Measurements from ENCODE around the gene SLC25A30. TPM values are rescaled to one million over a fixed set of nuclear protein-coding genes. Genes with fewer than 3 reads are reported as not detected.
"Not testable (repeated sequence)": the region's sequence is repeated elsewhere in the genome, so short reads cannot be mapped to it uniquely, and the experiment has no call there.

Gene SLC25A30
- total RNA-seq, 2 experiments from 2014 or later = 17.5 to 17.6 TPM

GRCh38 chr13:45401314-45401713 lies 16.9 kb downstream of the SLC25A30 start:
- Mint-ChIP-seq H3K27ac (peak overlapping the region; percentile 72), H3K36me3 (ENCODE audit: low read depth) (peaks cover 58% of the 10 kb centered on the region), H3K4me3 (no peak overlapping the region), H3K9me3 (peaks cover 4% of the 10 kb centered on the region), H3K4me1 (peaks cover 47% of the 10 kb centered on the region), H3K27me3 (no peaks in the 10 kb centered on the region)
- no peak for DNase-seq
- CTCF ChIA-PET = no interaction called here
- POLR2A ChIA-PET = interaction anchor here (3.0 to 6.9 kb wide), 2 partner anchors 16 to 61 kb away, joined by 24 to 70 read pairs; partner anchors contain the start of genes SLC25A30 and TPT1

- ChIA-PET POLR2A (interaction anchor here (0.9 to 6.9 kb wide), 5 partner anchors 13 to 66 kb away, joined by 4 to 70 read pairs (median 7); partner anchors contain the start of genes COG3, SLC25A30 and TPT1), CTCF (interaction anchor here (0.8 to 2.4 kb wide), 7 partner anchors 9 to 352 kb away, joined by 3 to 14 read pairs (median 6); partner anchors contain the start of gene SLC25A30)
These were observed 19.3 kb downstream of the SLC25A30 start for GRCh38 chr13:45398877-45399276.

GRCh38 chr13:45396533-45397095 lies 21.6 kb downstream of the SLC25A30 start:
- H3K9me3 Mint-ChIP-seq = peaks cover 4% of the 10 kb centered on the region
- peak overlapping the region; percentile 89 for H3K27ac Mint-ChIP-seq
- H3K36me3 Mint-ChIP-seq (ENCODE audit: low read depth) = peaks cover 56% of the 10 kb centered on the region
- ChIA-PET CTCF (interaction anchor here (0.8 to 7.7 kb wide), 4 partner anchors 9 to 27 kb away, joined by 3 to 78 read pairs (median 5); no protein-coding TSS in a partner anchor), POLR2A (interaction anchor here (1.0 to 6.9 kb wide), 8 partner anchors 12 to 69 kb away, joined by 3 to 70 read pairs (median 8); partner anchors contain the start of genes SLC25A30 and TPT1)
- no peak overlapping the region for H3K4me3 Mint-ChIP-seq
- H3K4me1 Mint-ChIP-seq = peaks cover 66% of the 10 kb centered on the region
- no peak for DNase-seq
- H3K27me3 Mint-ChIP-seq = no peaks in the 10 kb centered on the region

More at GRCh38 chr13:45398877-45399276, 19.3 kb downstream of the SLC25A30 start:
- H3K4me1 Mint-ChIP-seq = peaks cover 70% of the 10 kb centered on the region
- H3K27ac Mint-ChIP-seq = peak overlapping the region; percentile 79
- H3K4me3 Mint-ChIP-seq = no peak overlapping the region
- H3K27me3 Mint-ChIP-seq = no peaks in the 10 kb centered on the region
- H3K36me3 Mint-ChIP-seq (ENCODE audit: low read depth) = peaks cover 61% of the 10 kb centered on the region
- peaks cover 4% of the 10 kb centered on the region for H3K9me3 Mint-ChIP-seq
- DNase-seq = peak; percentile 72

GRCh38 chr13:45393941-45394570 lies 24.1 kb downstream of the SLC25A30 start:
- H3K27ac Mint-ChIP-seq = no peak overlapping the region

GRCh38 chr13:45392811-45393210 lies 25.4 kb downstream of the SLC25A30 start:
- CTCF ChIA-PET = interaction anchor here (1.5 to 7.7 kb wide), 3 partner anchors 23 to 98 kb away, joined by 4 to 78 read pairs (median 6); partner anchors contain the start of gene TPT1
- Mint-ChIP-seq H3K4me3 (no peak overlapping the region), H3K4me1 (peaks cover 36% of the 10 kb centered on the region), H3K27me3 (no peaks in the 10 kb centered on the region), H3K27ac (no peak overlapping the region), H3K9me3 (peaks cover 2% of the 10 kb centered on the region), H3K36me3 (ENCODE audit: low read depth) (peaks cover 44% of the 10 kb centered on the region)
- DNase-seq = no peak
- POLR2A ChIA-PET = interaction anchor here (2.2 kb wide), 1 partner anchor 52 kb away, joined by 6 read pairs; the partner anchor contains the start of gene TPT1

More at GRCh38 chr13:45393941-45394570, 24.1 kb downstream of the SLC25A30 start:
- peaks cover 4% of the 10 kb centered on the region for H3K9me3 Mint-ChIP-seq
- ChIA-PET POLR2A (interaction anchor here (0.7 to 3.7 kb wide), 6 partner anchors 9 to 53 kb away, joined by 3 to 18 read pairs (median 4); partner anchors contain the start of genes SLC25A30 and TPT1), CTCF (interaction anchor here (1.1 to 7.7 kb wide), 8 partner anchors 9 to 347 kb away, joined by 3 to 78 read pairs (median 4); partner anchors contain the start of gene SLC25A30)
- peak; percentile 26 for DNase-seq
- no peak overlapping the region for H3K4me3 Mint-ChIP-seq
- H3K4me1 Mint-ChIP-seq = peaks cover 48% of the 10 kb centered on the region
- H3K27me3 Mint-ChIP-seq = no peaks in the 10 kb centered on the region
- peaks cover 53% of the 10 kb centered on the region for H3K36me3 Mint-ChIP-seq (ENCODE audit: low read depth)

- no peak overlapping the region for H3K27ac Mint-ChIP-seq
These were observed 26.2 kb downstream of the SLC25A30 start for GRCh38 chr13:45391926-45392325.

GRCh38 chr13:45391128-45391527 lies 27.0 kb downstream of the SLC25A30 start:
- ChIA-PET CTCF (interaction anchor here (0.7 to 7.7 kb wide), 3 partner anchors 13 to 47 kb away, joined by 3 to 78 read pairs (median 5); no protein-coding TSS in a partner anchor), POLR2A (interaction anchor here (0.8 kb wide), 1 partner anchor 73 kb away, joined by 3 read pairs; the partner anchor contains the start of gene COG3)
- DNase-seq, H3K27ac Mint-ChIP-seq, H3K4me3 Mint-ChIP-seq, H3K9me3 Mint-ChIP-seq, H3K27me3 Mint-ChIP-seq: not testable (repeated sequence)
- H3K4me1 Mint-ChIP-seq = peaks cover 27% of the 10 kb centered on the region
- peaks cover 39% of the 10 kb centered on the region for H3K36me3 Mint-ChIP-seq (ENCODE audit: low read depth)

More at GRCh38 chr13:45391926-45392325, 26.2 kb downstream of the SLC25A30 start:
- peaks cover 42% of the 10 kb centered on the region for H3K36me3 Mint-ChIP-seq (ENCODE audit: low read depth)
- no peaks in the 10 kb centered on the region for H3K27me3 Mint-ChIP-seq
- no peaks in the 10 kb centered on the region for H3K9me3 Mint-ChIP-seq
- DNase-seq = no peak
- no peak overlapping the region for H3K4me3 Mint-ChIP-seq
- peaks cover 33% of the 10 kb centered on the region for H3K4me1 Mint-ChIP-seq
- POLR2A ChIA-PET = no interaction called here
- CTCF ChIA-PET = interaction anchor here (1.5 to 7.7 kb wide), 2 partner anchors 22 to 51 kb away, joined by 6 to 78 read pairs; partner anchors contain the start of gene TPT1

- not testable (repeated sequence) for H3K9me3 Mint-ChIP-seq, H3K27ac Mint-ChIP-seq, H3K4me3 Mint-ChIP-seq, DNase-seq, H3K27me3 Mint-ChIP-seq
- H3K4me1 Mint-ChIP-seq = peaks cover 19% of the 10 kb centered on the region
- CTCF ChIA-PET = interaction anchor here (1.3 to 7.7 kb wide), 2 partner anchors 14 to 21 kb away, joined by 3 to 78 read pairs; no protein-coding TSS in a partner anchor
- POLR2A ChIA-PET = interaction anchor here (0.8 kb wide), 1 partner anchor 74 kb away, joined by 3 read pairs; the partner anchor contains the start of gene COG3
- peaks cover 31% of the 10 kb centered on the region for H3K36me3 Mint-ChIP-seq (ENCODE audit: low read depth)
These were observed 27.8 kb downstream of the SLC25A30 start for GRCh38 chr13:45390348-45390747.

- Mint-ChIP-seq H3K4me3 (no peak overlapping the region), H3K4me1 (peaks cover 4% of the 10 kb centered on the region), H3K27me3 (no peaks in the 10 kb centered on the region), H3K9me3 (no peaks in the 10 kb centered on the region), H3K27ac (no peak overlapping the region), H3K36me3 (ENCODE audit: low read depth) (peaks cover 21% of the 10 kb centered on the region)
- ChIA-PET CTCF (interaction anchor here (1.1 kb wide), 1 partner anchor 17 kb away, joined by 5 read pairs; no protein-coding TSS in a partner anchor), POLR2A (no interaction called here)
- no peak for DNase-seq
These were observed 29.5 kb downstream of the SLC25A30 start for GRCh38 chr13:45388664-45389063.

GRCh38 chr13:45386892-45387575 lies 31.1 kb downstream of the SLC25A30 start:
- peaks cover 17% of the 10 kb centered on the region for H3K36me3 Mint-ChIP-seq (ENCODE audit: low read depth)
- H3K27ac Mint-ChIP-seq, H3K27me3 Mint-ChIP-seq, H3K9me3 Mint-ChIP-seq, DNase-seq, H3K4me3 Mint-ChIP-seq, POLR2A ChIA-PET, H3K4me1 Mint-ChIP-seq: not testable (repeated sequence)
- CTCF ChIA-PET = interaction anchor here (0.7 to 1.3 kb wide), 3 partner anchors 9 to 47 kb away, joined by 4 read pairs; no protein-coding TSS in a partner anchor

- Mint-ChIP-seq H3K27ac (no peak overlapping the region), H3K27me3 (no peaks in the 10 kb centered on the region), H3K9me3 (no peaks in the 10 kb centered on the region), H3K4me1 (peaks cover 4% of the 10 kb centered on the region), H3K4me3 (no peak overlapping the region), H3K36me3 (ENCODE audit: low read depth) (peaks cover 14% of the 10 kb centered on the region)
- ChIA-PET POLR2A (no interaction called here), CTCF (interaction anchor here (0.6 to 3.0 kb wide), 2 partner anchors 12 to 15 kb away, joined by 8 to 20 read pairs; no protein-coding TSS in a partner anchor)
- no peak for DNase-seq
These were observed 32.1 kb downstream of the SLC25A30 start for GRCh38 chr13:45385907-45386553.

GRCh38 chr13:45385320-45385719 lies 32.9 kb downstream of the SLC25A30 start:
- Mint-ChIP-seq H3K36me3 (ENCODE audit: low read depth) (peaks cover 7% of the 10 kb centered on the region), H3K27ac (no peak overlapping the region), H3K9me3 (no peaks in the 10 kb centered on the region), H3K4me3 (no peak overlapping the region), H3K4me1 (peaks cover 4% of the 10 kb centered on the region), H3K27me3 (no peaks in the 10 kb centered on the region)
- no peak for DNase-seq
- CTCF ChIA-PET = interaction anchor here (1.0 to 3.0 kb wide), 3 partner anchors 9 to 15 kb away, joined by 3 to 20 read pairs (median 3); no protein-coding TSS in a partner anchor
- POLR2A ChIA-PET = interaction anchor here (1.6 kb wide), 1 partner anchor 10 kb away, joined by 4 read pairs; no protein-coding TSS in a partner anchor

Data from activated CD4-positive, alpha-beta memory T cell treated with anti-CD3 and anti-CD28 coated beads, Interleukin-2, amount 10 ng/mL, durations not matched to agents 7 days and 5 days (primary cell).